Dedifferentiated amniotic fluid mesenchymal stem cell (primary cell): ENCODE data around the gene HPSE.
"Not testable (repeated sequence)": the region's sequence is repeated elsewhere in the genome, so short reads cannot be mapped to it uniquely, and the experiment has no call there.

ENCODE experiments used
- DNase-seq: peaks from one replicate; pipeline ENCODE4 v3.0.0-alpha.2; 2016; ENCODE audit errors: extremely low spot score

The HPSE gene

GRCh38 chr4:83331956-83332355, 2.7 kb downstream of the HPSE start:
- no peak for DNase-seq

- DNase-seq: no peak
These were observed 5.0 kb downstream of the HPSE start for GRCh38 chr4:83329521-83330110.

- DNase-seq: no peak
These were observed 6.0 kb downstream of the HPSE start for GRCh38 chr4:83328521-83329187.

GRCh38 chr4:83326546-83326945, 8.1 kb downstream of the HPSE start:
- DNase-seq: no peak

GRCh38 chr4:83325306-83325705, 9.3 kb downstream of the HPSE start:
- DNase-seq: not testable (repeated sequence)

- no peak for DNase-seq
These were observed 11.5 kb downstream of the HPSE start for GRCh38 chr4:83323136-83323535.

GRCh38 chr4:83320548-83320947, 14.1 kb downstream of the HPSE start:
- DNase-seq: no peak

GRCh38 chr4:83318666-83319065, 16.0 kb downstream of the HPSE start:
- no peak for DNase-seq

GRCh38 chr4:83317671-83318070, 17.0 kb downstream of the HPSE start:
- DNase-seq: no peak

GRCh38 chr4:83316459-83317165, 18.0 kb downstream of the HPSE start:
- no peak for DNase-seq

- no peak for DNase-seq
These were observed 19.2 kb downstream of the HPSE start for GRCh38 chr4:83315341-83315870.

GRCh38 chr4:83308672-83309071, 26.0 kb downstream of the HPSE start:
- no peak for DNase-seq

- no peak for DNase-seq
These were observed 26.7 kb downstream of the HPSE start for GRCh38 chr4:83307920-83308319.

- DNase-seq: no peak
These were observed 29.5 kb downstream of the HPSE start for GRCh38 chr4:83305187-83305586.

- no peak for DNase-seq
These were observed 36.9 kb downstream of the HPSE start for GRCh38 chr4:83297548-83298260.

- DNase-seq: no peak
These were observed 41.2 kb downstream of the HPSE start for GRCh38 chr4:83293305-83294046.

- not testable (repeated sequence) for DNase-seq
These were observed 44.4 kb downstream of the HPSE start for GRCh38 chr4:83290059-83290774.

GRCh38 chr4:83288381-83288780, 46.3 kb downstream of the HPSE start:
- DNase-seq: not testable (repeated sequence)

GRCh38 chr4:83285055-83285407, 49.6 kb downstream of the HPSE start:
- DNase-seq: peak; percentile 50

GRCh38 chr4:83284193-83285054, 50.2 kb downstream of the HPSE start, which contains the start of gene COQ2:
Gene COQ2, minus strand, starts transcription at chr4:83284798. Its CDS starts 34 bp downstream, at chr4:83284764.
- peak; percentile 96 for DNase-seq
